Endothelial cell of umbilical vein (primary cell): ENCODE measurements around the gene CTLA4. TPM values are rescaled to one million over a fixed set of nuclear protein-coding genes. Genes with fewer than 3 reads are reported as not detected.
A peak's percentile ranks its signal among the peaks of the same experiment; 100 is the strongest.

Experiments used
- BruUV-seq: library from RNA; stranded (reverse); fragments of 400-500 nt; replicated peaks from 2 replicates; lab custom pipeline; 2021; lab: Mats Ljungman, UMichigan
- CTCF ChIA-PET: fragments of 300-600, 350-600 bp; sonication (Branson Sonifier 250); formaldehyde crosslinking; loops from one replicate; lab custom pipeline; 2021; ENCODE audit warnings: antibody characterized with exemption, inconsistent platforms; lab: Charles Lee
- POLR2A ChIA-PET: fragments of 300-600, 350-600 bp; sonication (Branson Sonifier 250); formaldehyde crosslinking; loops from one replicate; lab custom pipeline; 2021; ENCODE audit warnings: antibody characterized with exemption, inconsistent platforms; lab: Charles Lee
- DNase-seq: peaks from one replicate; pipeline ENCODE4 v3.0.0-alpha.2; 2011; ENCODE audit warnings: low read depth, low spot score
- FAIRE-seq: peaks from 2 replicates; lab custom pipeline; 2011; peaks lifted over from hg19 to GRCh38; lab: Jason Lieb, UNC
- H2AFZ ChIP-seq: 2 replicates; pipeline ENCODE4 v1.6.0; 2012; ENCODE audit warnings: low read depth, low read length, control low read depth, inconsistent platforms
- H3K27ac ChIP-seq: 2 replicates; pipeline ENCODE4 v1.5.1; 2011; ENCODE audit warnings: low read depth, mild to moderate bottlenecking, control low read depth, low read length, moderate library complexity; ENCODE audit not compliant: insufficient read depth
- H3K27me3 ChIP-seq, 2 experiments: 2 replicates each; pipeline versions ENCODE4 v1.6.0 to v1.6.1; 2011; ENCODE audit warnings: low read length in 2 of 2, mixed read lengths in 1 of 2; ENCODE audit not compliant: control insufficient read depth in 2 of 2, insufficient read depth in 2 of 2
- H3K36me3 ChIP-seq, 2 experiments: 2 replicates in 1 of 2; 3 replicates in 1 of 2; pipeline ENCODE4 v1.5.1; 2011; ENCODE audit warnings: low read length in 2 of 2, mild to moderate bottlenecking in 1 of 2, moderate library complexity in 1 of 2; ENCODE audit not compliant: control insufficient read depth in 2 of 2, insufficient read depth in 2 of 2; ENCODE audit errors: extremely low read depth in 1 of 2
- H3K4me1 ChIP-seq: 3 replicates; pipeline ENCODE4 v1.5.1; 2011; ENCODE audit warnings: mild to moderate bottlenecking, low read length; ENCODE audit not compliant: control insufficient read depth, insufficient read depth; ENCODE audit errors: extremely low read depth
- H3K4me2 ChIP-seq: 2 replicates; pipeline ENCODE4 v1.6.1; 2011; ENCODE audit warnings: low read length, control low read depth, mixed read lengths; ENCODE audit not compliant: insufficient read depth
- H3K4me3 ChIP-seq, 3 experiments: fragments of 200-600 bp in 1 of 3; sonication (generic), shearing (Covaris generic) in 1 of 3; replicated peaks in 1 of 3; 2 replicates each; pipeline ENCODE4 v1.5.1; 2011 to 2016; ENCODE audit warnings: control low read depth in 3 of 3, low read length in 3 of 3, mild to moderate bottlenecking in 2 of 3, inconsistent platforms in 1 of 3, low read depth in 1 of 3, moderate library complexity in 1 of 3; ENCODE audit not compliant: insufficient read depth in 1 of 3
- H3K79me2 ChIP-seq: 2 replicates; pipeline ENCODE4 v1.6.0; 2012; ENCODE audit warnings: low read length, inconsistent platforms; ENCODE audit not compliant: control insufficient read depth, insufficient read depth
- H3K9ac ChIP-seq: replicated peaks from 2 replicates; pipeline ENCODE3; 2011; ENCODE audit warnings: low read length, control low read depth; ENCODE audit not compliant: insufficient read depth; ENCODE audit errors: extremely low read depth
- H3K9me1 ChIP-seq: replicated peaks from 3 replicates; pipeline ENCODE4 v1.6.0; 2011; ENCODE audit warnings: mild to moderate bottlenecking, low read length; ENCODE audit not compliant: control insufficient read depth, insufficient read depth; ENCODE audit errors: extremely low read depth
- H3K9me3 ChIP-seq: replicated peaks from 2 replicates; pipeline ENCODE4 v1.5.1; 2012; ENCODE audit warnings: low read length, inconsistent platforms; ENCODE audit not compliant: control insufficient read depth, insufficient read depth
- H4K20me1 ChIP-seq: replicated peaks from 2 replicates; pipeline ENCODE3; 2011; ENCODE audit warnings: mild to moderate bottlenecking, low read length; ENCODE audit not compliant: control insufficient read depth, insufficient read depth; ENCODE audit errors: extremely low read depth
- CTCF ChIP-seq, 2 donors: IDR thresholded peaks; 1 replicate in 1 of 2; 2 replicates in 1 of 2; pipeline ENCODE4 v1.5.1; 2011; ENCODE audit warnings: low read length in 2 of 2, mild to moderate bottlenecking in 2 of 2, moderate library complexity in 2 of 2, control low read depth in 1 of 2, inconsistent platforms in 1 of 2, low read depth in 1 of 2; ENCODE audit not compliant: insufficient read depth in 1 of 2; ENCODE audit errors: extremely low read depth in 1 of 2
- EZH2 ChIP-seq: IDR thresholded peaks from 2 replicates; pipeline ENCODE4 v1.6.1; 2012; ENCODE audit warnings: borderline replicate concordance, low read depth, mild to moderate bottlenecking, moderate library complexity, low read length, inconsistent platforms; ENCODE audit not compliant: severe bottlenecking
- FOS ChIP-seq: IDR thresholded peaks from 2 replicates; pipeline ENCODE4 v1.6.1; 2011; ENCODE audit warnings: mild to moderate bottlenecking, low read length, moderate library complexity, borderline replicate concordance; ENCODE audit not compliant: insufficient read depth
- GATA2 ChIP-seq: IDR thresholded peaks from 2 replicates; pipeline ENCODE4 v1.7.0; 2011; ENCODE audit warnings: low read depth, mild to moderate bottlenecking, moderate library complexity, mixed read lengths, low read length; ENCODE audit not compliant: insufficient read length, insufficient read depth
- JUN ChIP-seq: IDR thresholded peaks from 2 replicates; pipeline ENCODE4 v1.6.1; 2011; ENCODE audit warnings: borderline replicate concordance, low read depth; ENCODE audit not compliant: insufficient read length, insufficient read depth
- MAX ChIP-seq: IDR thresholded peaks from 2 replicates; pipeline ENCODE4 v1.6.1; 2011; ENCODE audit not compliant: insufficient read depth, insufficient read length
- MYC ChIP-seq: IDR thresholded peaks from one replicate; pipeline ENCODE4 v1.6.1; 2011; ENCODE audit warnings: mild to moderate bottlenecking, low read depth, low read length
- POLR2A ChIP-seq: IDR thresholded peaks from 2 replicates; pipeline ENCODE4 v1.6.1; 2012; ENCODE audit warnings: low read depth, mild to moderate bottlenecking, control low read depth, low read length
- POLR2AphosphoS5 ChIP-seq: IDR thresholded peaks from 2 replicates; pipeline ENCODE4 v1.6.1; 2012; ENCODE audit warnings: low read depth, mild to moderate bottlenecking, control low read depth, low read length, moderate library complexity; ENCODE audit not compliant: insufficient read depth
- dilution Hi-C: fragments of 300-500 bp; cut with MboI; formaldehyde crosslinking; loops from one replicate; pipeline ENCODE4 v1.15.0; 2019; ENCODE audit warnings: low sequenced_read_pairs; ENCODE audit not compliant: extremely low pct_ligation_motif_present
- intact Hi-C: fragments of 100-400 bp; cut with micrococcal nuclease; formaldehyde crosslinking; loops from one replicate; pipeline ENCODE4 v1.10.0; 2022
- polyA plus RNA-seq, 4 experiments: library from polyadenylated mRNA; depleted of rRNA in 3 of 4; stranded (reverse) in 3 of 4; unstranded in 1 of 4; fragments of >200 nt; gene quantifications; 2 replicates each; pipeline versions ENCODE4 v1.2.1 to v1.2.3, GENCODE V29; 2011 to 2012; ENCODE audit warnings: missing spikeins in 1 of 4
- total RNA-seq: library from RNA; stranded (reverse); gene quantifications from 2 replicates; pipeline ENCODE4 v1.2.3, GENCODE V29; 2021

CTLA4 gene
- total and polyA plus RNA-seq, 2 donors (not counting 3 experiments of a cell fraction or from before 2014, with no cell fraction given), result not detected

- Histone ChIP-seq H3K9me1 (no peaks in the 10 kb centered on the region), H3K79me2 (no peaks in the 10 kb centered on the region), H3K4me3 (no peak overlapping the region), H3K4me1 (peaks cover 8% of the 10 kb centered on the region), H3K9ac (no peak overlapping the region), H3K9me3 (no peaks in the 10 kb centered on the region), H3K27ac (no peak overlapping the region), H2AFZ (peak overlapping the region; percentile 59), H3K36me3 (no peaks in the 10 kb centered on the region), H3K27me3 (peaks cover 0 to 3% of the 10 kb centered on the region in 2 experiments), H3K4me2 (peak overlapping the region; percentile 62), H4K20me1 (no peaks in the 10 kb centered on the region)
- DNase-seq, result no peak
- TF ChIP-seq MYC, result no peak
- TF ChIP-seq CTCF (IDR thresholded peaks at IDR 0.05; ENCODE audit: extremely low read depth in 1 of 2, insufficient read depth in 1 of 2, low read depth in 1 of 2, low read length in 2 of 2), result no peak
- TF ChIP-seq EZH2, result no peak
- TF ChIP-seq JUN, result no peak
- TF ChIP-seq MAX, result no peak
- TF ChIP-seq GATA2, result no peak
- no peak for TF ChIP-seq FOS
- no peak for TF ChIP-seq POLR2AphosphoS5
- TF ChIP-seq POLR2A, result no peak
- CTCF ChIA-PET, result interaction anchor here (0.5 to 2.4 kb wide), 35 partner anchors 8 to 1337 kb away, joined by 3 to 50 read pairs (median 4); partner anchors contain the start of gene ICA1L
- BruUV-seq, result no TSS peak
- intact Hi-C loops (loop anchor here (1.0 to 5.0 kb wide), 7 partner anchors 95 to 1335 kb away; partner anchors contain the start of gene ICA1L), dilution Hi-C loops (no loop called here)
- FAIRE-seq, result no peak
- POLR2A ChIA-PET, result no interaction called here
Measured at GRCh38 chr2:203909974-203910373, 42.4 kb downstream of the CTLA4 start.
